ENCODE results near the gene GAGE12E. TPM values are rescaled to one million over a fixed set of nuclear protein-coding genes. Genes with fewer than 3 reads are reported as not detected.

The GAGE12E gene
- total and polyA plus RNA-seq, 5 experiments from 2014 or later: not detected

Other genes starting within 250 kb of the GAGE12E start
- 1 to 10 TPM in 1 of 2 experiments, not detected in 1; 1.0 TPM for gene GAGE10, start 247.6 kb upstream of the GAGE12E start, total RNA-seq
- not detected for gene GAGE10, start 247.6 kb upstream of the GAGE12E start, polyA plus RNA-seq
- not detected for gene GAGE12J, start 229.3 kb upstream of the GAGE12E start, total RNA-seq
- gene GAGE12J, start 229.3 kb upstream of the GAGE12E start, polyA plus RNA-seq: not detected
- gene GAGE13, start 219.7 kb upstream of the GAGE12E start, total RNA-seq: not detected
- gene GAGE13, start 219.7 kb upstream of the GAGE12E start, polyA plus RNA-seq: not detected
- gene GAGE12C, start 19.1 kb upstream of the GAGE12E start, total RNA-seq: not detected
- not detected for gene GAGE12C, start 19.1 kb upstream of the GAGE12E start, polyA plus RNA-seq
- gene GAGE12D, start 9.6 kb upstream of the GAGE12E start, total RNA-seq: not detected
- gene GAGE12D, start 9.6 kb upstream of the GAGE12E start, polyA plus RNA-seq: not detected
- not detected for gene GAGE12F, start 9.6 kb downstream of the GAGE12E start, total RNA-seq
- not detected for gene GAGE12F, start 9.6 kb downstream of the GAGE12E start, polyA plus RNA-seq
- gene GAGE12G, start 19.1 kb downstream of the GAGE12E start, total RNA-seq: not detected
- not detected for gene GAGE12G, start 19.1 kb downstream of the GAGE12E start, polyA plus RNA-seq
- not detected for gene GAGE12H, start 28.7 kb downstream of the GAGE12E start, total RNA-seq
- gene GAGE12H, start 28.7 kb downstream of the GAGE12E start, polyA plus RNA-seq: not detected
- not detected for gene GAGE2A, start 38.2 kb downstream of the GAGE12E start, total RNA-seq
- gene GAGE2A, start 38.2 kb downstream of the GAGE12E start, polyA plus RNA-seq: not detected
- gene GAGE1, start 47.7 kb downstream of the GAGE12E start, total RNA-seq: not detected
- gene GAGE1, start 47.7 kb downstream of the GAGE12E start, polyA plus RNA-seq: not detected
- gene PAGE1, start 144.7 kb downstream of the GAGE12E start, total RNA-seq: not detected
- gene PAGE1, start 144.7 kb downstream of the GAGE12E start, polyA plus RNA-seq: not detected